IMR-90 (cell line): ENCODE data around the gene SFPQ. TPM values are rescaled to one million over a fixed set of nuclear protein-coding genes. Genes with fewer than 3 reads are reported as not detected.

ENCODE experiments used
- ATAC-seq: fragments of 200-7000 bp; cut with Tn5 transposase; 2 replicates; pipeline ENCODE4 v1.9.1; 2020; ENCODE audit warnings: low read depth, mild to moderate bottlenecking, moderate library complexity
- BruUV-seq: library from RNA; stranded (reverse); fragments of 400-500 nt; replicated peaks from 2 replicates; lab custom pipeline; 2021; lab: Mats Ljungman, UMichigan
- CTCF ChIA-PET: fragments of 300-600 bp; formaldehyde crosslinking; extraction: SDS; loops from one replicate; lab custom pipeline; 2021; ENCODE audit warnings: antibody characterized with exemption; lab: Yijun Ruan, JAX
- POLR2A ChIA-PET: fragments of 300-600 bp; sonication (Branson Sonifier 250); formaldehyde crosslinking; loops from one replicate; lab custom pipeline; 2022; ENCODE audit warnings: antibody characterized with exemption; ENCODE audit not compliant: unreplicated experiment; lab: Charles Lee
- DNase-seq: peaks from one replicate; pipeline ENCODE4 v3.0.0; 2013
- H2AFZ ChIP-seq: replicated peaks from 2 replicates; pipeline ENCODE3; 2013; ENCODE audit warnings: low read length, mild to moderate bottlenecking; ENCODE audit not compliant: poor library complexity
- H2AK5ac ChIP-seq: 2 replicates; pipeline ENCODE4 v1.6.1; 2013; ENCODE audit warnings: low read depth, low read length, inconsistent platforms
- H2AK9ac ChIP-seq: replicated peaks from 2 replicates; pipeline ENCODE3; 2013; ENCODE audit warnings: mild to moderate bottlenecking, low read depth, low read length, moderate library complexity; ENCODE audit not compliant: poor library complexity
- H2BK120ac ChIP-seq: 2 replicates; pipeline ENCODE4 v1.6.1; 2013; ENCODE audit warnings: low read depth, low read length, inconsistent platforms
- H2BK15ac ChIP-seq: 3 replicates; pipeline ENCODE4 v1.6.1; 2013; ENCODE audit warnings: low read depth, low read length, inconsistent platforms
- H2BK20ac ChIP-seq: 2 replicates; pipeline ENCODE4 v1.6.1; 2013; ENCODE audit warnings: low read depth, mild to moderate bottlenecking, inconsistent platforms, low read length, moderate library complexity
- H2BK5ac ChIP-seq: 2 replicates; pipeline ENCODE4 v1.6.1; 2013; ENCODE audit warnings: mild to moderate bottlenecking, low read depth, low read length, inconsistent platforms; ENCODE audit not compliant: poor library complexity, severe bottlenecking
- H3K14ac ChIP-seq: replicated peaks from 2 replicates; pipeline ENCODE4 v1.6.1; 2013; ENCODE audit warnings: low read depth, low read length, inconsistent platforms
- H3K18ac ChIP-seq: 2 replicates; pipeline ENCODE4 v1.6.1; 2013; ENCODE audit warnings: low read depth, low read length, control low read depth
- H3K23ac ChIP-seq: 2 replicates; pipeline ENCODE4 v1.6.1; 2013; ENCODE audit warnings: low read depth, low read length, inconsistent platforms
- H3K27ac ChIP-seq: 2 replicates; pipeline ENCODE4 v1.5.1; 2013; ENCODE audit warnings: mild to moderate bottlenecking, control low read depth, low read length; ENCODE audit not compliant: insufficient read depth
- H3K27me3 ChIP-seq: 2 replicates; pipeline ENCODE4 v1.6.1; 2013; ENCODE audit warnings: low read length; ENCODE audit not compliant: control insufficient read depth, insufficient read depth
- H3K36me3 ChIP-seq: 2 replicates; pipeline ENCODE4 v1.6.1; 2013; ENCODE audit warnings: low read length, mixed read lengths; ENCODE audit not compliant: control insufficient read depth, insufficient read depth
- H3K4ac ChIP-seq: 2 replicates; pipeline ENCODE4 v1.6.1; 2013; ENCODE audit warnings: low read depth, low read length, inconsistent platforms
- H3K4me1 ChIP-seq: 2 replicates; pipeline ENCODE4 v1.6.1; 2013; ENCODE audit warnings: low read length, mixed read lengths; ENCODE audit not compliant: control insufficient read depth, insufficient read depth
- H3K4me2 ChIP-seq: 2 replicates; pipeline ENCODE4 v1.6.1; 2013; ENCODE audit warnings: low read depth, mild to moderate bottlenecking, control low read depth, low read length, moderate library complexity
- H3K4me3 ChIP-seq: 2 replicates; pipeline ENCODE4 v1.5.1; 2013; ENCODE audit warnings: low read depth, mild to moderate bottlenecking, control low read depth, low read length, moderate library complexity; ENCODE audit not compliant: insufficient read depth
- H3K56ac ChIP-seq: 2 replicates; pipeline ENCODE4 v1.6.1; 2013; ENCODE audit warnings: low read length, inconsistent platforms; ENCODE audit not compliant: insufficient read depth; ENCODE audit errors: extremely low read depth
- H3K79me1 ChIP-seq, 2 experiments: 2 replicates each; pipeline ENCODE4 v1.6.1; 2013; ENCODE audit warnings: low read length in 2 of 2, inconsistent platforms in 1 of 2, low read depth in 1 of 2
- H3K9ac ChIP-seq: 2 replicates; pipeline ENCODE4 v1.6.1; 2013; ENCODE audit warnings: low read depth, low read length, control low read depth
- H3K9me1 ChIP-seq: 2 replicates; pipeline ENCODE4 v1.6.1; 2013; ENCODE audit warnings: low read length, inconsistent platforms; ENCODE audit not compliant: insufficient read depth
- H3K9me3 ChIP-seq: 2 replicates; pipeline ENCODE4 v1.6.1; 2013; ENCODE audit warnings: low read length; ENCODE audit not compliant: control insufficient read depth, insufficient read depth
- H4K20me1 ChIP-seq: 2 replicates; pipeline ENCODE4 v1.6.1; 2013; ENCODE audit warnings: low read length, inconsistent platforms; ENCODE audit not compliant: insufficient read depth
- H4K5ac ChIP-seq: 2 replicates; pipeline ENCODE4 v1.6.1; 2013; ENCODE audit warnings: mild to moderate bottlenecking, low read depth, low read length, control low read depth
- H4K8ac ChIP-seq, 2 experiments: 2 replicates each; pipeline ENCODE4 v1.6.1; 2013; ENCODE audit warnings: low read depth in 2 of 2, low read length in 2 of 2, control low read depth in 1 of 2, inconsistent platforms in 1 of 2
- H4K91ac ChIP-seq: 2 replicates; pipeline ENCODE4 v1.6.1; 2013; ENCODE audit warnings: low read depth, low read length, inconsistent platforms; ENCODE audit not compliant: insufficient read depth
- BHLHE40 ChIP-seq: fragments of 150-350 bp; IDR thresholded peaks from 2 replicates; pipeline ENCODE4 v1.6.1; 2016; ENCODE audit warnings: mild to moderate bottlenecking, low read depth, low read length
- CEBPB ChIP-seq: IDR thresholded peaks from 2 replicates; pipeline ENCODE4 v1.6.1; 2012; ENCODE audit warnings: low read depth, low read length, improper control_type of control experiment
- NFE2L2 ChIP-seq: fragments of 150-350 bp; IDR thresholded peaks from 2 replicates; pipeline ENCODE4 v1.6.1; 2016; ENCODE audit warnings: low read depth, mild to moderate bottlenecking, low read length
- RFX5 ChIP-seq: IDR thresholded peaks from 2 replicates; pipeline ENCODE4 v1.8.0; 2012; ENCODE audit warnings: low read depth, mild to moderate bottlenecking, low read length, moderate library complexity
- WGBS, 2 experiments: methylation state at CpG; one replicate each; pipeline versions ENCODE4 v1.1.5 to v1.1.7; 2013; ENCODE audit warnings: missing lambda C conversion rate in 2 of 2; ENCODE audit not compliant: insufficient read length in 1 of 2; ENCODE audit errors: extremely low coverage in 2 of 2; 5-methylcytosine and 5-hydroxymethylcytosine counted together
- dilution Hi-C: fragments of 300-500 bp; cut with HindIII; formaldehyde crosslinking; loops from one replicate; pipeline ENCODE4 v1.14.3; 2018; ENCODE audit warnings: low sequenced_read_pairs; ENCODE audit not compliant: unreplicated experiment
- in situ Hi-C: fragments of 300-500 bp; cut with MboI; formaldehyde crosslinking; loops from 3 replicates; pipeline ENCODE4 v1.14.3; 2019; ENCODE audit warnings: low sequenced_read_pairs, inconsistent platforms, mixed read lengths
- intact Hi-C: fragments of 100-400 bp; cut with micrococcal nuclease; formaldehyde crosslinking; loops from 2 replicates; pipeline ENCODE4 v1.10.0; 2022
- polyA plus RNA-seq, 3 experiments: library from polyadenylated mRNA; depleted of rRNA; stranded (reverse); fragments of >200 nt; gene quantifications; 2 replicates each; pipeline ENCODE4 v1.2.3, GENCODE V29; 2012; ENCODE audit warnings: low replicate concordance in 1 of 3
- total RNA-seq: library from RNA; depleted of rRNA; stranded (reverse); fragments of >200 nt; gene quantifications from 2 replicates; pipeline ENCODE4 v1.2.3, GENCODE V29; 2012

The SFPQ gene
- total and polyA plus RNA-seq, 2 of the 4 experiments (the other 2 are of a cell fraction), result 53.9 to 121 TPM

- CTCF ChIA-PET, result interaction anchor here (0.7 to 1.2 kb wide), 3 partner anchors 21 to 370 kb away, joined by 3 to 4 read pairs (median 3); partner anchors contain the start of gene SFPQ
Observed at GRCh38 chr1:35222322-35223083, 29.6 kb upstream of the SFPQ start.

More at GRCh38 chr1:35222322-35223083, 29.6 kb upstream of the SFPQ start:
- Histone ChIP-seq H3K4ac (no peak overlapping the region), H3K18ac (peak overlapping the region; percentile 79), H3K36me3 (no peaks in the 10 kb centered on the region), H2BK120ac (no peak overlapping the region), H2AK5ac (no peak overlapping the region), H3K27ac (peak overlapping the region; percentile 70; the same call in 1 of the 2 replicates), H3K14ac (no peak overlapping the region; the same call in 1 of the 2 replicates), H2BK20ac (no peak overlapping the region), H4K5ac (peak overlapping the region; percentile 25), H3K4me1 (peaks cover 13% of the 10 kb centered on the region), H3K27me3 (no peaks in the 10 kb centered on the region), H2BK15ac (no peak overlapping the region), H4K20me1 (no peaks in the 10 kb centered on the region), H3K79me1 (no peaks in the 10 kb centered on the region), H3K56ac (no peak overlapping the region), H2AFZ (peak overlapping the region; percentile 64), H4K8ac (peak overlapping the region in 1 of 2 experiments; percentile 57; a peak in 2 of 4 replicates), H3K9me3 (no peaks in the 10 kb centered on the region), H3K23ac (no peak overlapping the region), H4K91ac (peak overlapping the region; percentile 41; the same call in 1 of the 2 replicates), H2AK9ac (no peak overlapping the region), H3K9ac (0 out of 2 replicates have a peak overlapping the region, but pooled peaks have one; percentile 15), H2BK5ac (peak overlapping the region; percentile 60), H3K9me1 (0 out of 2 replicates have a peak, but pooled peaks cover 3% of the 10 kb centered on the region), H3K4me3 (no peak overlapping the region), H3K4me2 (peak overlapping the region; percentile 60)
- intact Hi-C loops, result loop anchor here (5.0 kb wide), 1 partner anchor 65 kb away; no protein-coding TSS in a partner anchor
- TF ChIP-seq RFX5, result no peak
- TF ChIP-seq CEBPB, result peak; percentile 80
- TF ChIP-seq NFE2L2, result no peak
- no peak for TF ChIP-seq BHLHE40
- dilution Hi-C loops, result no loop called here
- WGBS, 2 experiments, result no CpG with 5 or more reads among the region's 6 CpGs
- no TSS peak for BruUV-seq
- peak; percentile 77 for ATAC-seq
- DNase-seq, result peak; percentile 87
- POLR2A ChIA-PET, result interaction anchor here (0.6 kb wide), 1 partner anchor 414 kb away, joined by 3 read pairs; no protein-coding TSS in a partner anchor
- in situ Hi-C loops, result no loop called here
